Naive B cell (primary cell): ENCODE measurements around the gene VRK1. TPM values are rescaled to one million over a fixed set of nuclear protein-coding genes. Genes with fewer than 3 reads are reported as not detected.

Source experiments
- ATAC-seq, 2 donors: fragments of 150-1000 bp; cut with Tn5 transposase; 2 replicates each; pipeline ENCODE4 v1.10.0; 2021; ENCODE audit warnings: low read depth in 2 of 2, mild to moderate bottlenecking in 2 of 2, moderate library complexity in 2 of 2
- DNase-seq: peaks from one replicate; pipeline ENCODE4 v3.0.0; 2022
- H3K27ac Mint-ChIP-seq, 6 donors: one replicate each; pipeline ENCODE4 v1.8.0; 2020 to 2022; ENCODE audit warnings: mild to moderate bottlenecking in 6 of 6, mixed read lengths in 6 of 6, moderate library complexity in 5 of 6, inconsistent platforms in 2 of 6
- H3K27me3 Mint-ChIP-seq, 3 donors: one replicate each; pipeline ENCODE4 v1.8.0; 2021 to 2022; ENCODE audit warnings: mixed read lengths in 3 of 3, mild to moderate bottlenecking in 1 of 3
- H3K36me3 Mint-ChIP-seq, 2 donors: one replicate each; pipeline ENCODE4 v1.8.0; 2020 to 2022; ENCODE audit warnings: mixed read lengths in 2 of 2, inconsistent platforms in 1 of 2, mild to moderate bottlenecking in 1 of 2
- H3K4me1 Mint-ChIP-seq, 3 donors: one replicate each; pipeline ENCODE4 v1.8.0; 2020 to 2022; ENCODE audit warnings: mixed read lengths in 3 of 3, inconsistent platforms in 1 of 3, mild to moderate bottlenecking in 1 of 3, moderate library complexity in 1 of 3
- H3K4me3 Mint-ChIP-seq, 8 donors: one replicate each; pipeline ENCODE4 v1.8.0; 2020 to 2022; ENCODE audit warnings: mild to moderate bottlenecking in 8 of 8, mixed read lengths in 8 of 8, moderate library complexity in 8 of 8, inconsistent platforms in 2 of 8
- H3K9me3 Mint-ChIP-seq, 7 donors: one replicate each; pipeline ENCODE4 v1.8.0; 2020 to 2022; ENCODE audit warnings: mixed read lengths in 7 of 7, mild to moderate bottlenecking in 5 of 7, inconsistent platforms in 2 of 7, moderate library complexity in 1 of 7
- polyA plus RNA-seq, 6 donors: library from polyadenylated mRNA; unstranded; fragments of 300-500 nt; fragmentation: Illumina TruSeq; gene quantifications; one replicate each; pipeline ENCODE4 v1.2.3, GENCODE V29; 2021; ENCODE audit warnings: low read depth in 6 of 6

VRK1 gene
- polyA plus RNA-seq, 6 donors from 2014 or later: 55.6 to 81.2 (median 61.3) TPM

GRCh38 chr14:96847451-96847850 lies 50.3 kb downstream of the VRK1 start:
- H3K27ac Mint-ChIP-seq: no peak overlapping the region
- DNase-seq (no peak), ATAC-seq (no peak)
- H3K4me1 Mint-ChIP-seq: peaks cover 0 to 9% (median 8%) of the 10 kb centered on the region in 3 donors
- peaks cover 18 to 28% of the 10 kb centered on the region in 2 donors for H3K36me3 Mint-ChIP-seq
- no peaks in the 10 kb centered on the region for H3K9me3 Mint-ChIP-seq
- H3K4me3 Mint-ChIP-seq: no peak overlapping the region
- no peaks in the 10 kb centered on the region for H3K27me3 Mint-ChIP-seq

DNA sequence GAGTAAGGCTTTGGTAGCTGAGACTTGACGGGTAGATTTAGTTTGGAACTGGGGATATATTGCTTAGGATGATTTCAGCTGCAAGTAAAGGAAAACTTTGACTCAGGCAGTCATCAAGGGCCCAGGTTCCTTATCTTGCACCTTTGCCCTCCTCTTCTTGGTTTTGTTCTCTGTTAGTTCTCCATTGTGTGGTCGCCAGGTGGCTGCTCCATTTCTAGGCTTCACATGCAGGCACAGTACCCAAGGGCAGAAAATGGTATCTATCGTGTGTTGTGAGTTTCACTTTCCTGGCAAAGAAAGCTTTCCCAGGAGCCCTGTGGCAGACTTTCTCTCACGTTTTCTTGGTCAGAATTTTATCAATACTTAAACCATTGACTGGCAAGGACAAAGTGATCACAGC lies 50.8 kb downstream of the VRK1 start:
- Mint-ChIP-seq H3K36me3 (peaks cover 18 to 29% of the 10 kb centered on the region in 2 donors), H3K4me1 (peaks cover 3 to 13% (median 9%) of the 10 kb centered on the region in 3 donors), H3K4me3 (no peak overlapping the region), H3K9me3 (no peaks in the 10 kb centered on the region), H3K27ac (no peak overlapping the region), H3K27me3 (no peaks in the 10 kb centered on the region)
- no peak for DNase-seq
- ATAC-seq: no peak

GRCh38 chr14:96849733-96850132 lies 52.6 kb downstream of the VRK1 start:
- H3K27me3 Mint-ChIP-seq: no peaks in the 10 kb centered on the region
- DNase-seq (no peak), ATAC-seq (no peak)
- H3K27ac Mint-ChIP-seq: peak overlapping the region in 1 of 6 donors; percentile 19
- H3K4me1 Mint-ChIP-seq: peaks cover 3 to 12% (median 3%) of the 10 kb centered on the region in 3 donors
- no peaks in the 10 kb centered on the region for H3K9me3 Mint-ChIP-seq
- no peak overlapping the region for H3K4me3 Mint-ChIP-seq
- H3K36me3 Mint-ChIP-seq: peaks cover 18 to 27% of the 10 kb centered on the region in 2 donors

DNA sequence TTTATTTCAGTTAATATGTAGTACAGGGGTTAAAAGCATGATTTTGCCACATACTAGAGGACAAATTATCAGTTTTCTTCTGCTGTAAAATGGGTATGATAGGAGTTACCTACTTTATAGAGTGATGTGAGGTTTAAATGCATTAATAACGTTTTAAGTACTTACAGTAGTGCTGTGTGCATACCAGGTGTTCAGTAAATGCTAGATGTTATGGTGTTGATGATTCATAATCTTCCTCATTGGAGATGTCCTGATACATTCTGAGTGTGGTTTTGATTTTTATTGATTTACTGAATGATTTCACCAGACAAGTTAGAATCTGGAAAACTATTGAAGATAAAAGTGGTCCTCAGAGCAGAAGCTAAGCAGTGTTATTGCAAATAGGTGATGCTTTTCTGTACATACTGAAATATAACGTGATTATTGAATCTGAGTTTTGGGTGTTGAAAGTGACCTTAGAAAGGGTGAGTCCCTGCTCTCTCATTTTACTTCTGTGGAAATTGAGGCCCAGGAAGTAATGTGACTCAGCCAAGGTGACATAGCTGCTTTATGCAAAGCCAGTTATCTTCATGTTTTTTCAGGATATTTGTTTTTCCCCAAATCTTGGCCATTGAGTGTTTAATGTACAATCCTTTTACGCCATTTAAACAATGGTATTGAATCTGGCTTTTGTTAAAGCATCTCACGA lies 54.7 kb downstream of the VRK1 start:
- H3K4me3 Mint-ChIP-seq: no peak overlapping the region
- H3K36me3 Mint-ChIP-seq: peaks cover 19 to 31% of the 10 kb centered on the region in 2 donors
- H3K27ac Mint-ChIP-seq: peak overlapping the region in 1 of 6 donors; percentile 22
- ATAC-seq (no peak), DNase-seq (no peak)
- no peaks in the 10 kb centered on the region for H3K9me3 Mint-ChIP-seq
- peaks cover 0 to 9% (median 3%) of the 10 kb centered on the region in 3 donors for H3K4me1 Mint-ChIP-seq
- H3K27me3 Mint-ChIP-seq: no peaks in the 10 kb centered on the region

DNA sequence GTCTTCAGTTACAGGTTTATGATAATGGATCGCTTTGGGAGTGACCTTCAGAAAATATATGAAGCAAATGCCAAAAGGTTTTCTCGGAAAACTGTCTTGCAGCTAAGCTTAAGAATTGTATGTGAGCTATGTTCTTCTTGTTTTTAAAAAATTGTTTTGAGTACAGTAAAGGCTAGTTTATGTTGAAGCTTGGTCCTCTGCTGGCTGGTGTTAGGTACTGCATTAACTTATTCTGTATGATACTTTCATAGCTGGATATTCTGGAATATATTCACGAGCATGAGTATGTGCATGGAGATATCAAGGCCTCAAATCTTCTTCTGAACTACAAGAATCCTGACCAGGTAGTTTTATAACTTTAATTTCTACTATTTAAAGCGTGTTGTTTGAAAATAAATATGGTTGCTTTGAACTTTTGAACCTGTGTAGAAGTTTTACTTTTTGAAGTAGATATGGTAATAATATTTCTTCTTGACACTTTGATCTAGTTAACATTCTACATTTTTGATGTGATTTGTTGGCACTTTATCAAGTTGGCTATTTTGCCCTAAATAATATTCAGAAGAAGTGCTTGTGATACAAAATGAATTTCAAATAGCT lies 55.7 kb downstream of the VRK1 start:
- no peak overlapping the region for H3K4me3 Mint-ChIP-seq
- no peaks in the 10 kb centered on the region for H3K9me3 Mint-ChIP-seq
- ATAC-seq: peak in 1 of 2 donors; percentile 46
- peaks cover 21 to 22% of the 10 kb centered on the region in 2 donors for H3K36me3 Mint-ChIP-seq
- peak; percentile 5 for DNase-seq
- no peaks in the 10 kb centered on the region for H3K27me3 Mint-ChIP-seq
- H3K4me1 Mint-ChIP-seq: peaks cover 0 to 9% (median 3%) of the 10 kb centered on the region in 3 donors
- no peak overlapping the region for H3K27ac Mint-ChIP-seq

DNA sequence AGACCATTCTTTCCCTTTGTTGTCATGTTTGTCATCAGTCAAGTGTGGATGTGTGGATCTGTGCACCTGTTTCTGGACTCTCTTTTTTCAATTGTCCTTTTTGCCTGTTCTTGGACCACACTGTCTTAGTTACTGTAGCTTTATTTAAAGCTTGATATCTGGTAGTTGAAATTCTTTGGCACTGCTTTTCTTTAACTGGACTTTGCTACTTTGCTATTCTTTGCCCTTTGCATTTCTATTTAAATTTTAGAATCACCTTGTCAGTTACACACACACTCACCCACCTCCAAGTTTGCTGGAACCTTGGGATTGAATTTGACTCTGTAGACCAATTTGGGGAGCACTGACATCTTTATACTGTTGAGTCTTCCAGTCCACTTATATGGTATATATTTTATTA lies 61.5 kb downstream of the VRK1 start:
- Mint-ChIP-seq H3K9me3 (no peaks in the 10 kb centered on the region), H3K27me3 (no peaks in the 10 kb centered on the region), H3K27ac (no peak overlapping the region), H3K4me1 (peaks cover 0 to 6% (median 4%) of the 10 kb centered on the region in 3 donors), H3K4me3 (no peak overlapping the region), H3K36me3 (peaks cover 18 to 29% of the 10 kb centered on the region in 2 donors)
- DNase-seq (no peak), ATAC-seq (no peak)

DNA sequence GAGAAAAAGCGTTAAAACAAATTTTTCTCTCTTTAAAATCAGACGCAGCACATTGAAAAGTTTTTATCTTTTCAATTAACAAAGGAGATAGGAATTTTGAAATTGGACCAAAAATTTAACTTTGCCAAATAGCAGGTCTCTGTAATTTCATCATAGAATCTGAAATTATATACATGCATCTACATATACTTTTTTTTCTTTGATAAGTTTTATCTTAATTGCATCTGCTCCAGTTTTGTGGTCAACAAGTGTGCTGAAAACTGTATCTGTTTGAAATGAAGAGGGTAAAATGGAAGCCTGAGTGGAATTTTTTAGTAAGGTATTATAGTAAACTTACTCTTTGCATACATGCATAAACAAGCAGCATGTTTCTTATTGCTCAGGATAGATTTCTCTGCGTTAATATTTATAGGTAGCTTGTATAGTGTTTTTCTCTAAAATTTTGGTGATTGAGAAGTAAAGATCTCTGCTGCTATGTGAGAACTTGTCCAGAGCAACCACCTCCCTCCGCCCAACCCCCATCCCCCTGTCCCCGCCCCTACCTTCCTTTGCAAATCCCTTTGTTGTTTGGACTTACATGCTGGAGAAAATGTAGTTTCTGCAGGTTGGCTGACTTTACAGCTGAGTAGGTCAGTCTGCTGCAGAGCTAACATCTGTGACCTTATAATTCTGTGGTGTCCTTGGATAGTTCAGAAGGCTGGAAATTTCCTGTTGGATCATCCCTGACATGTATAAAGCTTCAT lies 64.6 kb downstream of the VRK1 start:
- H3K27ac Mint-ChIP-seq: no peak overlapping the region
- no peak overlapping the region for H3K4me3 Mint-ChIP-seq
- H3K27me3 Mint-ChIP-seq: no peaks in the 10 kb centered on the region
- H3K9me3 Mint-ChIP-seq: no peaks in the 10 kb centered on the region
- ATAC-seq (no peak), DNase-seq (no peak)
- peaks cover 0 to 6% (median 4%) of the 10 kb centered on the region in 3 donors for H3K4me1 Mint-ChIP-seq
- H3K36me3 Mint-ChIP-seq: peaks cover 39 to 48% of the 10 kb centered on the region in 2 donors

DNA sequence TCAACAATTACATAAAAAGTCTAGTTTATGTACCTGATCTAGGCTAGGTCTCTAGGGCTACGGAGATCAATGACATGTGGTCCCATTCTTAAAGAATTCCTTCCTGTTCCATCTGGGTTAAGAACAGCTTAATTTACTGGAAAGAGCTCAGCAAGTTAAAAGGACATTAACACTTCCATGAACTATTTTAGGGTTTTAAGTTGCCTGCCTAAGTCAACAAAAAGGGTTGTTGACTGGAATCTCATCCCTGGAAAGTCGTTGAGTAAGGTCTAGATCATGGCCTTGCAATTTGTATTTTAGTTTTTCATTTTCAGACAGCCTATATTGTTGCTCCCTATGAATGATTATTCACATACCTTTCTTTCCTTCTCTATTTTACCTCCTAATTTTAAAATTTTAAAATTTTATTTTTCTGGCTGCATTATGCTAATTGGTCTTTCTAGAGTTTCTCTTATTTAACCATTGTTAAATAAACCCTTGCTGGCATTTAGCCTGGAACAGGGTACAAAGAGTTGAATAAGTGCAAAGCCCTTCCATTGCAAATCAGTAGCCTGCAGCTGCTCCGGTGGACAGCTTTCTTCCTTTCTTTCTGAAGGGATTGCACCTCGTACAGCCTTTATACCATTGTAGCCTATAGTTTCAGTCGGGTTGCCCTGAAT lies 66.3 kb downstream of the VRK1 start:
- peaks cover 0 to 6% (median 2%) of the 10 kb centered on the region in 3 donors for H3K4me1 Mint-ChIP-seq
- no peak for ATAC-seq
- peaks cover 26 to 48% of the 10 kb centered on the region in 2 donors for H3K36me3 Mint-ChIP-seq

GRCh38 chr14:96863986-96864330 lies 66.8 kb downstream of the VRK1 start:
- ATAC-seq: no peak
- Mint-ChIP-seq H3K36me3 (peaks cover 22 to 43% of the 10 kb centered on the region in 2 donors), H3K27me3 (no peaks in the 10 kb centered on the region), H3K4me1 (peaks cover 0 to 6% (median 0%) of the 10 kb centered on the region in 3 donors), H3K27ac (no peak overlapping the region), H3K4me3 (no peak overlapping the region), H3K9me3 (no peaks in the 10 kb centered on the region)
- DNase-seq: no peak

More for the DNA sequence above, 66.3 kb downstream of the VRK1 start:
- H3K4me3 Mint-ChIP-seq: no peak overlapping the region
- no peaks in the 10 kb centered on the region for H3K9me3 Mint-ChIP-seq
- no peaks in the 10 kb centered on the region for H3K27me3 Mint-ChIP-seq
- H3K27ac Mint-ChIP-seq: peak overlapping the region in 1 of 6 donors; percentile 17
- no peak for DNase-seq

- Mint-ChIP-seq H3K4me1 (no peaks in the 10 kb centered on the region), H3K9me3 (no peaks in the 10 kb centered on the region), H3K27ac (peak overlapping the region in 1 of 6 donors; percentile 30), H3K36me3 (peaks cover 22 to 42% of the 10 kb centered on the region in 2 donors), H3K4me3 (no peak overlapping the region), H3K27me3 (no peaks in the 10 kb centered on the region)
- no peak for ATAC-seq
- no peak for DNase-seq
These were observed 70.5 kb downstream of the VRK1 start for GRCh38 chr14:96867634-96868033.

DNA sequence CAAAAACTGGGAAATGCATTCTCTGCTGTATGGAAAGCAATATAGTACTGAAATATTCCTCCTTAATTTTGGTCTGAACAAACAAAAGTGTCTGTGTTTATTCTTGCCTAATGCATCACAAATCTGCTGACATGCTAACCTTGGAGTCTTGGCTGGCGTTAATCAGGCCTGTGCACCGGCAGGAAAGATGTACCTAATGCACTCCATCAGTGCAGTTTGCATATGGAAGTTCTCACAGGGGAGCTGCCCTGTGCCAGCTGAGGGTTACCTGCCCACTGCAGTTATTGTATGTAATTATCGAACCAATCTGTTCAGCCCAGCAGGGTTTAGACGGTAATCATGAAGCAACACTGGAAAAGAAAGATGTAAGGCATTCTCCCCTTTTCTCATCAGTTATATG lies 76.9 kb downstream of the VRK1 start:
- no peak for DNase-seq
- H3K9me3 Mint-ChIP-seq: no peaks in the 10 kb centered on the region
- ATAC-seq: no peak
- H3K4me3 Mint-ChIP-seq: no peak overlapping the region
- H3K36me3 Mint-ChIP-seq: peaks cover 0 to 24% of the 10 kb centered on the region in 2 donors
- no peaks in the 10 kb centered on the region for H3K27me3 Mint-ChIP-seq
- no peaks in the 10 kb centered on the region for H3K4me1 Mint-ChIP-seq
- H3K27ac Mint-ChIP-seq: no peak overlapping the region

DNA sequence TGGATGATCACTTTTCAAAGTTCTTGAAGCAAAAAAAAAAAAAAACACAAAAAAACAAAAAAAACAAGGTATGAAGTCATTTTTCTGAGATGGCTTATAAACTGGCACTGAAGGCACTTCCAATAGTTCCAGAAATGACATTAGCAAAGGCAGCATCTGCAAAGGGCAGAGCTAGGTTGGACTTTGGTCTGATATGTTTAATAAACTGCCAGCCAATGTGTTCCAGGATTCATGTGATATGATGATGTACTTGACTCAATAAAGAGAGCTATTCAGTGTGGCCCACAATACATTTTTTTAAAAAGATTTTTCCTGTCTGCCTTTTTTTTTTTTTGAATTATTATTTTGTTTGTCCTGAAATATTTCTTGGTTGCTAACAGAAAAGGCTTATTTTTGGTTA lies 79.6 kb downstream of the VRK1 start:
- Mint-ChIP-seq H3K36me3 (peaks cover 0 to 29% of the 10 kb centered on the region in 2 donors), H3K4me3 (no peak overlapping the region), H3K9me3 (no peaks in the 10 kb centered on the region), H3K4me1 (peaks cover 0 to 5% (median 0%) of the 10 kb centered on the region in 3 donors), H3K27me3 (no peaks in the 10 kb centered on the region), H3K27ac (no peak overlapping the region)
- ATAC-seq: no peak
- DNase-seq: no peak

GRCh38 chr14:96881713-96882112 lies 84.5 kb downstream of the VRK1 start:
- ATAC-seq (no peak), DNase-seq (no peak)
- peaks cover 0 to 5% (median 5%) of the 10 kb centered on the region in 3 donors for H3K4me1 Mint-ChIP-seq
- no peaks in the 10 kb centered on the region for H3K27me3 Mint-ChIP-seq
- H3K4me3 Mint-ChIP-seq: no peak overlapping the region
- peaks cover 7 to 26% of the 10 kb centered on the region in 2 donors for H3K36me3 Mint-ChIP-seq
- peaks cover 0 to 4% (median 0%) of the 10 kb centered on the region in 7 donors for H3K9me3 Mint-ChIP-seq
- H3K27ac Mint-ChIP-seq: peak overlapping the region in 1 of 6 donors; percentile 16
